Stimulated activated CD8-positive, alpha-beta memory T cell treated with anti-CD3 and anti-CD28 coated beads, Interleukin-7, amount 100 ng/mL, for 1 hour (primary cell): ENCODE measurements around the gene ZDHHC19.
"Not testable (repeated sequence)": the region's sequence is repeated elsewhere in the genome, so short reads cannot be mapped to it uniquely, and the experiment has no call there.

Experiments
- DNase-seq, 2 donors: peaks; one replicate each; pipeline ENCODE4 v3.0.0-alpha.2; 2020; ENCODE audit warnings: low read depth in 2 of 2

ZDHHC19 gene

GRCh38 chr3:196203846-196204245 lies 7.4 kb downstream of the ZDHHC19 start:
- DNase-seq, result no peak

- DNase-seq, result no peak
These were observed 8.7 kb downstream of the ZDHHC19 start for GRCh38 chr3:196202516-196202970.

- no peak for DNase-seq
These were observed 12.1 kb downstream of the ZDHHC19 start for GRCh38 chr3:196198771-196199753.

GRCh38 chr3:196198081-196198675 lies 13.0 kb downstream of the ZDHHC19 start:
- DNase-seq, result no peak

- DNase-seq, result no peak
These were observed 13.7 kb downstream of the ZDHHC19 start for GRCh38 chr3:196197524-196197923.

GRCh38 chr3:196195664-196196265 lies 15.4 kb downstream of the ZDHHC19 start:
- no peak for DNase-seq

GRCh38 chr3:196194542-196194915 lies 16.7 kb downstream of the ZDHHC19 start:
- DNase-seq, result no peak

- no peak for DNase-seq
These were observed 17.3 kb downstream of the ZDHHC19 start for GRCh38 chr3:196193736-196194541.

GRCh38 chr3:196193133-196193735 lies 18.0 kb downstream of the ZDHHC19 start:
- DNase-seq, result no peak

GRCh38 chr3:196192524-196193051 lies 18.6 kb downstream of the ZDHHC19 start:
- no peak for DNase-seq

- no peak for DNase-seq
These were observed 19.1 kb downstream of the ZDHHC19 start for GRCh38 chr3:196192036-196192523.

- DNase-seq, result no peak
These were observed 21.4 kb downstream of the ZDHHC19 start for GRCh38 chr3:196189566-196190347.

- DNase-seq, result no peak
These were observed 24.3 kb downstream of the ZDHHC19 start for GRCh38 chr3:196186651-196187573.

GRCh38 chr3:196184881-196185280 lies 26.3 kb downstream of the ZDHHC19 start:
- DNase-seq, result no peak

- not testable (repeated sequence) for DNase-seq
These were observed 27.1 kb downstream of the ZDHHC19 start for GRCh38 chr3:196184169-196184432.

- DNase-seq, result no peak
These were observed 30.1 kb downstream of the ZDHHC19 start for GRCh38 chr3:196181127-196181546.

GRCh38 chr3:196180346-196180745 lies 30.9 kb downstream of the ZDHHC19 start:
- no peak for DNase-seq

GRCh38 chr3:196179380-196180308 lies 31.6 kb downstream of the ZDHHC19 start:
- DNase-seq, result peak; percentile 62 to 68
